ENCODE results near the gene DCK. TPM values are rescaled to one million over a fixed set of nuclear protein-coding genes. Genes with fewer than 3 reads are reported as not detected.
"Not testable (repeated sequence)": the region's sequence is repeated elsewhere in the genome, so short reads cannot be mapped to it uniquely, and the experiment has no call there.

DCK gene
- total RNA-seq, 1 experiment from 2014 or later: 26.5 TPM

DNA sequence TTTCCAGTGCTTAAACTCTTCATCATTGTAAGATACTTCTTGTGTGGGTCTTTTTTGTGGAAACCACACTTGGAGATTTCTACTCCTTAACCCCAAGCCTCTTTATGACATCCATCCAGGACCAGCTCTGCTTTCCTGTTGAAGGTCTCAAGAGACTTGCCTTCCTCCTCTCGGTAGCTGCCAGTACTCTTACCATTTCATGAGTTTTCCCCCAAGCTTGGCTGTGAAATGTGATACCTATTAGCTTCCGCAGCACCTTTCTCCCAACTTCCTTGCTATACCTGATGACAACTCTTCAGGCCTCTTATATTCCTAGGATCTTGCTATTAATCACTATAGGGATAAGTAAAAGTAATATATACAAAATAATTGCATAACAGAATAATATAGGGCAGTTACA, 1.9 kb upstream of the DCK start:
- Histone ChIP-seq H3K27me3 (ENCODE audit: control insufficient read depth, insufficient read depth, low read length) (no peaks in the 10 kb centered on the region), H3K36me3 (replicated peaks; ENCODE audit: control insufficient read depth, insufficient read depth, low read length) (no peaks in the 10 kb centered on the region), H3K4me3 (ENCODE audit: insufficient read depth, low read depth, low read length) (no peak overlapping the region)
- peak; percentile 23 for DNase-seq

- peak; percentile 33 for DNase-seq
- no peak overlapping the region for H3K4me3 ChIP-seq (ENCODE audit: insufficient read depth, low read depth, low read length)
Observed at GRCh38 chr4:70992391-70992881, 1.0 kb upstream of the DCK start.

GRCh38 chr4:70994069-70994366, 569 bp downstream of the DCK start:
- no peaks in the 10 kb centered on the region for H3K27me3 ChIP-seq (ENCODE audit: control insufficient read depth, insufficient read depth, low read length)
- DNase-seq: no peak
- H3K36me3 ChIP-seq (replicated peaks; ENCODE audit: control insufficient read depth, insufficient read depth, low read length): peaks cover 2% of the 10 kb centered on the region; the same call in 1 of the 2 replicates
- peak overlapping the region; percentile 99 for H3K4me3 ChIP-seq (ENCODE audit: insufficient read depth, low read depth, low read length)

More at GRCh38 chr4:70992391-70992881, 1.0 kb upstream of the DCK start:
- Histone ChIP-seq H3K36me3 (replicated peaks; ENCODE audit: control insufficient read depth, insufficient read depth, low read length) (no peaks in the 10 kb centered on the region), H3K27me3 (ENCODE audit: control insufficient read depth, insufficient read depth, low read length) (no peaks in the 10 kb centered on the region)

DNA sequence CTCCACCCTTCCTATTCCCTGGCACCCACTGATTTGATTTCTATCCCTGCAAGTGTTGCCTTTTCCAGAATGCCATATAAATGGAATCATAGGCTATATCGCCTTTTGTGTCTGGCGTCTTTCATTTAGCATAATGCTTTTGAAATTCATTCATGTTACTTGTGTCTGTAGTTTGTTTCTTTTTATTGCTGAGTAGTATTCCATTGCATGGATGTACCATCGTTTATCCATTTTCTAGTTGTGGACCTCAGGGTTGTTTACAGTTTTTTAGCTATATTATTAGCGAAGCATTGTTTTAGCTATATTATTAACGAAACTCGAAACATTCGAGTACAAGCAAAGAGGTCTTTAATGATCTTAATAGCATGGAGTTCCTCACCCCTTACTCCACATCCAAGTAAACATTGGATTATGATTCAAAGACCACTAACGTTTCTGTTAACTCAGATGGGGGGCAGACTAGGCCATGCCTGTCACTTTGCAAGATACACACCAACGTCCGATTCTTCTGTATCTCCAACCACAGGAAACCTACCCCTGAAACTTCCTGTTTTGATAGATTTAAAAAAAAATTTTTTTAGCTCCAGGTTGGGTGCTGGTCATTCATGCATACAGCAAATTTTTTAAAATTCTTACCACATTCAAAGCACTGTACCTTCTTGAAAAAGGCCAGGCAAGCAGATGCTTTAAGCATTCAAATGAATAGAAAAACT, 1.1 kb downstream of the DCK start:
- Histone ChIP-seq H3K27me3 (ENCODE audit: control insufficient read depth, insufficient read depth, low read length) (no peaks in the 10 kb centered on the region), H3K36me3 (replicated peaks; ENCODE audit: control insufficient read depth, insufficient read depth, low read length) (peaks cover 2% of the 10 kb centered on the region; the same call in 1 of the 2 replicates), H3K4me3 (ENCODE audit: insufficient read depth, low read depth, low read length) (peak overlapping the region; percentile 99)
- DNase-seq: no peak

DNA sequence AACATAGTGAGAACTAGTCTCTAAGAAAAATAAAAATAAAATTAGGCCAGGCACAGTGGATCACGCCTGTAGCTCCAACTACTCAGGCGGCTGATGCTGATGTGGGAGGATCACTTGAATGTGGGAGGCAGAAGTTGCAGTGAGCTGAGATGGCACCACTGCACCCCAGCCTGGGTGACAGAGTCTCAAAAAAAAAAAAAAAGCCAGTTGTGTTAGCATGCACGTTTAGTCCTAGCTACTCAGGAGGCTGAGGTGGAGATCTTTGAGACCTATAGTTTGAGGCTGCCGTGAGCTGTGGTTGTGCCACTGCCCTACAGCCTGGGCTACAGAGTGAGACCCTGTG, 2.5 kb downstream of the DCK start:
- no peak overlapping the region for H3K4me3 ChIP-seq (ENCODE audit: insufficient read depth, low read depth, low read length)
- peaks cover 2% of the 10 kb centered on the region; the same call in 1 of the 2 replicates for H3K36me3 ChIP-seq (replicated peaks; ENCODE audit: control insufficient read depth, insufficient read depth, low read length)
- no peaks in the 10 kb centered on the region for H3K27me3 ChIP-seq (ENCODE audit: control insufficient read depth, insufficient read depth, low read length)
- no peak for DNase-seq

DNA sequence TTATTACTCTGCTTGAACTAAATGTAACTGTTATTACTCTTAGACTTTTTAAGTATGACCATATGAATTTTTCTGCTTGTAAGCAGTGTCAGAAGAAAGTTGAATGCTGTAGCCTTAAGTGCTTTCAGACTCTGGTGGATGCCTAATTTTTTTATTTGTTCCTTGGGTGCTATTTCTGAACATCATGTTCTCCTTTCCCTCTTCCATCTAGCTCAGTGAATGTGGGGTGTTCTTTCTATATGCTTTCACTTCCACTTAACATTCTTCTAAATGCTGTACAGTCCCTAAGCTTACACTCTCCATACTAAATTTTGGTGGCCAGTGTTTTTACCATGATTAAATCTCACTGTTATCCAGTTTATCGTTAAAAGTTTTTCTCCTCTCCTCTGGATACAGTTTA, 3.6 kb downstream of the DCK start:
- DNase-seq: no peak
- Histone ChIP-seq H3K27me3 (ENCODE audit: control insufficient read depth, insufficient read depth, low read length) (no peaks in the 10 kb centered on the region), H3K4me3 (ENCODE audit: insufficient read depth, low read depth, low read length) (no peak overlapping the region), H3K36me3 (replicated peaks; ENCODE audit: control insufficient read depth, insufficient read depth, low read length) (peaks cover 2% of the 10 kb centered on the region; the same call in 1 of the 2 replicates)

GRCh38 chr4:70997546-70997945, 4.1 kb downstream of the DCK start:
- DNase-seq: no peak
- H3K27me3 ChIP-seq (ENCODE audit: control insufficient read depth, insufficient read depth, low read length): no peaks in the 10 kb centered on the region
- no peak overlapping the region for H3K4me3 ChIP-seq (ENCODE audit: insufficient read depth, low read depth, low read length)
- peaks cover 2% of the 10 kb centered on the region; the same call in 1 of the 2 replicates for H3K36me3 ChIP-seq (replicated peaks; ENCODE audit: control insufficient read depth, insufficient read depth, low read length)

- not testable (repeated sequence) for H3K36me3 ChIP-seq (replicated peaks; ENCODE audit: control insufficient read depth, insufficient read depth, low read length); H3K27me3 ChIP-seq (ENCODE audit: control insufficient read depth, insufficient read depth, low read length); H3K4me3 ChIP-seq (ENCODE audit: insufficient read depth, low read depth, low read length); DNase-seq
Observed at GRCh38 chr4:70999639-71000038, 6.2 kb downstream of the DCK start.

GRCh38 chr4:71001363-71001762, 7.9 kb downstream of the DCK start:
- not testable (repeated sequence) for DNase-seq; H3K36me3 ChIP-seq (replicated peaks; ENCODE audit: control insufficient read depth, insufficient read depth, low read length); H3K27me3 ChIP-seq (ENCODE audit: control insufficient read depth, insufficient read depth, low read length); H3K4me3 ChIP-seq (ENCODE audit: insufficient read depth, low read depth, low read length)

GRCh38 chr4:71004281-71004851, 10.9 kb downstream of the DCK start:
- H3K27me3 ChIP-seq (ENCODE audit: control insufficient read depth, insufficient read depth, low read length): no peaks in the 10 kb centered on the region
- DNase-seq: no peak
- H3K36me3 ChIP-seq (replicated peaks; ENCODE audit: control insufficient read depth, insufficient read depth, low read length): no peaks in the 10 kb centered on the region
- no peak overlapping the region for H3K4me3 ChIP-seq (ENCODE audit: insufficient read depth, low read depth, low read length)

DNA sequence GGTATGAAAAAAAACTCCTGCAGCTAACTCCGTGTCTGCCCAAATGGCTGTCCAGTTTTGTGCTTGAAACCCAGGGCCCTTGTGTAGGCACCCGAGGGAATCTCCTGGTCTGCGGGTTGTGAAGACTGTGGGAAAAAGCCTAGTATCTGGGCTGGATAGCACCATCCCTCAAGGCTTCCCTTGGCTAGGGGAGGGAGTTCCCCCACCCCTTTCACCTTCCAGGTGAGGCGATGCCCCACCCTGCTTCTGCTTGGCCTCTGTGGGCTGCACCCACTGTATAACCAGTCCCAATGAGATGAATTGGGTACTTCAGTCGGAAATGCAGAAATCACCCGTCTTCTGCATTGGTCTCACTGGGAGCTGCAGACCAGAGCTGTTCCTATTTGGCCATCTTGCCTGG, 11.6 kb downstream of the DCK start:
- H3K27me3 ChIP-seq (ENCODE audit: control insufficient read depth, insufficient read depth, low read length); DNase-seq; H3K36me3 ChIP-seq (replicated peaks; ENCODE audit: control insufficient read depth, insufficient read depth, low read length); H3K4me3 ChIP-seq (ENCODE audit: insufficient read depth, low read depth, low read length): not testable (repeated sequence)

DNA sequence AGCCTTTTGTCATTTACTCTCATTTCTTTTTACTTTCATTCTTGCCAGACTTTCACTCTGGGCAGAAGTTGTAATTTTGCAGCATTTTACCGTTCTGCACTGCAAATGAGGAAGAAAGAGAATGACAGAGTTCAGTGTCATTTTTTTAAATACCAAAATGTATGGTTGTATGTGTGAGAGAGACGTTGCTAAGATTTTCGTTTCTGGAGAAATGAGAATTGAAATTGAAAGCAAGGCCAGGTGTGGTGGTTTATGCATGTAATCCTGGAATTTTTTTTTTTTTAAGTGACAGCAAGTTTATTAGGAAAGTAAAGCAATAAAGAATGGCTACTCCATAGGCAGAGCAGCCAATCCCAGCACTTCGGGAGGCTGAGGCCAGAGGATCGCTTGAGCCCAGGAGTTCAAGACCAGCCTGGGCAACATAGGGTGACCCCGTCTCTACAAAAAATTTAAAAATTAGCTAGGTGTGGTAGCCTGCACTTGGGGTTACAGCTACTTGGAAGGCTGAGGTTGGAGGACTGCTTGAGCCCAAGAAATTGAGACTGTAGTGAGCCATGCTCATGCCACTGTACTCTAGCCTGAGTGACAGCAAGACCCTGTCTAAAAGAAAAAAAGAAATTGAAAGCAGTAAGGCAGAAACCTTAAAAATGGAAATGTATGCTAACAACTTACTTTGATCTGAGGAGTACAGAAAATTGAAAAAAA, 12.9 kb downstream of the DCK start:
- Histone ChIP-seq H3K36me3 (replicated peaks; ENCODE audit: control insufficient read depth, insufficient read depth, low read length) (no peaks in the 10 kb centered on the region), H3K27me3 (ENCODE audit: control insufficient read depth, insufficient read depth, low read length) (no peaks in the 10 kb centered on the region), H3K4me3 (ENCODE audit: insufficient read depth, low read depth, low read length) (no peak overlapping the region)
- no peak for DNase-seq

- Histone ChIP-seq H3K36me3 (replicated peaks; ENCODE audit: control insufficient read depth, insufficient read depth, low read length) (no peaks in the 10 kb centered on the region), H3K4me3 (ENCODE audit: insufficient read depth, low read depth, low read length) (no peak overlapping the region), H3K27me3 (ENCODE audit: control insufficient read depth, insufficient read depth, low read length) (no peaks in the 10 kb centered on the region)
- no peak for DNase-seq
Observed at GRCh38 chr4:71008196-71008595, 14.7 kb downstream of the DCK start.

DNA sequence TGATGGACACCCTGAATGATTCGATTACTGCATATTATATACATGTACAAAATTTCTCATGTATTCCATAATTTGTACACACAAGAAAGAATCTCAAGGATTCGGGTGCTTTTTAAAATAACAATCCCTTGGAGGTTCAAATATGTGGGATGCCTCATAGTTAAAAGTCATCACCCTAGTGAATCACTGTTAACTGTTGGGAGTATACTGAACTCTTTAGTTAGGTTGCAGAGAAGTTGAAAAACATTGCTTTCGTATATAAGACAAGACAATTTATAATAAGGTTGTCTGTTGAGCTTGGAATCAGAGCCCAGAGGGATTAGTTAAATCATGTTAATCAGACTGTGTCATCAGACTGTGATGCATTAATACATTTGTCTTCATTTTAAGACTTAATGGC, 15.6 kb downstream of the DCK start:
- H3K4me3 ChIP-seq (ENCODE audit: insufficient read depth, low read depth, low read length): no peak overlapping the region
- no peak for DNase-seq
- H3K36me3 ChIP-seq (replicated peaks; ENCODE audit: control insufficient read depth, insufficient read depth, low read length): no peaks in the 10 kb centered on the region
- H3K27me3 ChIP-seq (ENCODE audit: control insufficient read depth, insufficient read depth, low read length): no peaks in the 10 kb centered on the region
